IMR-90 (cell line): ENCODE data around the gene CCDC30. TPM values are rescaled to one million over a fixed set of nuclear protein-coding genes. Genes with fewer than 3 reads are reported as not detected.

ENCODE experiments used
- ATAC-seq: fragments of 200-7000 bp; cut with Tn5 transposase; 2 replicates; pipeline ENCODE4 v1.9.1; 2020; ENCODE audit warnings: low read depth, mild to moderate bottlenecking, moderate library complexity
- BruUV-seq: library from RNA; stranded (reverse); fragments of 400-500 nt; replicated peaks from 2 replicates; lab custom pipeline; 2021; lab: Mats Ljungman, UMichigan
- CTCF ChIA-PET: fragments of 300-600 bp; formaldehyde crosslinking; extraction: SDS; loops from one replicate; lab custom pipeline; 2021; ENCODE audit warnings: antibody characterized with exemption; lab: Yijun Ruan, JAX
- POLR2A ChIA-PET: fragments of 300-600 bp; sonication (Branson Sonifier 250); formaldehyde crosslinking; loops from one replicate; lab custom pipeline; 2022; ENCODE audit warnings: antibody characterized with exemption; ENCODE audit not compliant: unreplicated experiment; lab: Charles Lee
- DNase-seq: peaks from one replicate; pipeline ENCODE4 v3.0.0; 2013
- H2AFZ ChIP-seq: replicated peaks from 2 replicates; pipeline ENCODE3; 2013; ENCODE audit warnings: low read length, mild to moderate bottlenecking; ENCODE audit not compliant: poor library complexity
- H2AK5ac ChIP-seq: 2 replicates; pipeline ENCODE4 v1.6.1; 2013; ENCODE audit warnings: low read depth, low read length, inconsistent platforms
- H2AK9ac ChIP-seq: replicated peaks from 2 replicates; pipeline ENCODE3; 2013; ENCODE audit warnings: mild to moderate bottlenecking, low read depth, low read length, moderate library complexity; ENCODE audit not compliant: poor library complexity
- H2BK120ac ChIP-seq: 2 replicates; pipeline ENCODE4 v1.6.1; 2013; ENCODE audit warnings: low read depth, low read length, inconsistent platforms
- H2BK15ac ChIP-seq: 3 replicates; pipeline ENCODE4 v1.6.1; 2013; ENCODE audit warnings: low read depth, low read length, inconsistent platforms
- H2BK20ac ChIP-seq: 2 replicates; pipeline ENCODE4 v1.6.1; 2013; ENCODE audit warnings: low read depth, mild to moderate bottlenecking, inconsistent platforms, low read length, moderate library complexity
- H2BK5ac ChIP-seq: 2 replicates; pipeline ENCODE4 v1.6.1; 2013; ENCODE audit warnings: mild to moderate bottlenecking, low read depth, low read length, inconsistent platforms; ENCODE audit not compliant: poor library complexity, severe bottlenecking
- H3K14ac ChIP-seq: replicated peaks from 2 replicates; pipeline ENCODE4 v1.6.1; 2013; ENCODE audit warnings: low read depth, low read length, inconsistent platforms
- H3K18ac ChIP-seq: 2 replicates; pipeline ENCODE4 v1.6.1; 2013; ENCODE audit warnings: low read depth, low read length, control low read depth
- H3K23ac ChIP-seq: 2 replicates; pipeline ENCODE4 v1.6.1; 2013; ENCODE audit warnings: low read depth, low read length, inconsistent platforms
- H3K27ac ChIP-seq: 2 replicates; pipeline ENCODE4 v1.5.1; 2013; ENCODE audit warnings: mild to moderate bottlenecking, control low read depth, low read length; ENCODE audit not compliant: insufficient read depth
- H3K27me3 ChIP-seq: 2 replicates; pipeline ENCODE4 v1.6.1; 2013; ENCODE audit warnings: low read length; ENCODE audit not compliant: control insufficient read depth, insufficient read depth
- H3K36me3 ChIP-seq: 2 replicates; pipeline ENCODE4 v1.6.1; 2013; ENCODE audit warnings: low read length, mixed read lengths; ENCODE audit not compliant: control insufficient read depth, insufficient read depth
- H3K4ac ChIP-seq: 2 replicates; pipeline ENCODE4 v1.6.1; 2013; ENCODE audit warnings: low read depth, low read length, inconsistent platforms
- H3K4me1 ChIP-seq: 2 replicates; pipeline ENCODE4 v1.6.1; 2013; ENCODE audit warnings: low read length, mixed read lengths; ENCODE audit not compliant: control insufficient read depth, insufficient read depth
- H3K4me2 ChIP-seq: 2 replicates; pipeline ENCODE4 v1.6.1; 2013; ENCODE audit warnings: low read depth, mild to moderate bottlenecking, control low read depth, low read length, moderate library complexity
- H3K4me3 ChIP-seq: 2 replicates; pipeline ENCODE4 v1.5.1; 2013; ENCODE audit warnings: low read depth, mild to moderate bottlenecking, control low read depth, low read length, moderate library complexity; ENCODE audit not compliant: insufficient read depth
- H3K56ac ChIP-seq: 2 replicates; pipeline ENCODE4 v1.6.1; 2013; ENCODE audit warnings: low read length, inconsistent platforms; ENCODE audit not compliant: insufficient read depth; ENCODE audit errors: extremely low read depth
- H3K79me1 ChIP-seq, 2 experiments: 2 replicates each; pipeline ENCODE4 v1.6.1; 2013; ENCODE audit warnings: low read length in 2 of 2, inconsistent platforms in 1 of 2, low read depth in 1 of 2
- H3K9ac ChIP-seq: 2 replicates; pipeline ENCODE4 v1.6.1; 2013; ENCODE audit warnings: low read depth, low read length, control low read depth
- H3K9me1 ChIP-seq: 2 replicates; pipeline ENCODE4 v1.6.1; 2013; ENCODE audit warnings: low read length, inconsistent platforms; ENCODE audit not compliant: insufficient read depth
- H3K9me3 ChIP-seq: 2 replicates; pipeline ENCODE4 v1.6.1; 2013; ENCODE audit warnings: low read length; ENCODE audit not compliant: control insufficient read depth, insufficient read depth
- H4K20me1 ChIP-seq: 2 replicates; pipeline ENCODE4 v1.6.1; 2013; ENCODE audit warnings: low read length, inconsistent platforms; ENCODE audit not compliant: insufficient read depth
- H4K5ac ChIP-seq: 2 replicates; pipeline ENCODE4 v1.6.1; 2013; ENCODE audit warnings: mild to moderate bottlenecking, low read depth, low read length, control low read depth
- H4K8ac ChIP-seq, 2 experiments: 2 replicates each; pipeline ENCODE4 v1.6.1; 2013; ENCODE audit warnings: low read depth in 2 of 2, low read length in 2 of 2, control low read depth in 1 of 2, inconsistent platforms in 1 of 2
- H4K91ac ChIP-seq: 2 replicates; pipeline ENCODE4 v1.6.1; 2013; ENCODE audit warnings: low read depth, low read length, inconsistent platforms; ENCODE audit not compliant: insufficient read depth
- BHLHE40 ChIP-seq: fragments of 150-350 bp; IDR thresholded peaks from 2 replicates; pipeline ENCODE4 v1.6.1; 2016; ENCODE audit warnings: mild to moderate bottlenecking, low read depth, low read length
- CEBPB ChIP-seq: IDR thresholded peaks from 2 replicates; pipeline ENCODE4 v1.6.1; 2012; ENCODE audit warnings: low read depth, low read length, improper control_type of control experiment
- CTCF ChIP-seq: conservative IDR thresholded peaks from 2 replicates; pipeline ENCODE4 v1.5.1; 2012; ENCODE audit warnings: mild to moderate bottlenecking, low read depth, low read length, improper control_type of control experiment
- FOS ChIP-seq: fragments of 150-350 bp; IDR thresholded peaks from 2 replicates; pipeline ENCODE4 v1.6.1; 2016; ENCODE audit warnings: low read depth, low read length
- MAFK ChIP-seq: IDR thresholded peaks from 2 replicates; pipeline ENCODE4 v1.6.1; 2012; ENCODE audit warnings: low read depth, low read length, improper control_type of control experiment
- MAZ ChIP-seq: IDR thresholded peaks from 2 replicates; pipeline ENCODE4 v1.6.1; 2012; ENCODE audit warnings: low read depth, mild to moderate bottlenecking, low read length, improper control_type of control experiment, moderate library complexity, borderline replicate concordance
- NFE2L2 ChIP-seq: fragments of 150-350 bp; IDR thresholded peaks from 2 replicates; pipeline ENCODE4 v1.6.1; 2016; ENCODE audit warnings: low read depth, mild to moderate bottlenecking, low read length
- POLR2A ChIP-seq: IDR thresholded peaks from 2 replicates; pipeline ENCODE4 v1.6.1; 2012; ENCODE audit warnings: mild to moderate bottlenecking, low read depth, low read length
- RAD21 ChIP-seq: IDR thresholded peaks from 2 replicates; pipeline ENCODE4 v1.6.1; 2012; ENCODE audit warnings: low read length, improper control_type of control experiment
- RFX5 ChIP-seq: IDR thresholded peaks from 2 replicates; pipeline ENCODE4 v1.8.0; 2012; ENCODE audit warnings: low read depth, mild to moderate bottlenecking, low read length, moderate library complexity
- USF2 ChIP-seq: fragments of 150-350 bp; IDR thresholded peaks from 2 replicates; pipeline ENCODE4 v1.6.1; 2017; ENCODE audit warnings: mild to moderate bottlenecking, antibody characterized with exemption, low read length, low read depth
- WGBS, 2 experiments: methylation state at CpG; one replicate each; pipeline versions ENCODE4 v1.1.5 to v1.1.7; 2013; ENCODE audit warnings: missing lambda C conversion rate in 2 of 2; ENCODE audit not compliant: insufficient read length in 1 of 2; ENCODE audit errors: extremely low coverage in 2 of 2; 5-methylcytosine and 5-hydroxymethylcytosine counted together
- dilution Hi-C: fragments of 300-500 bp; cut with HindIII; formaldehyde crosslinking; loops from one replicate; pipeline ENCODE4 v1.14.3; 2018; ENCODE audit warnings: low sequenced_read_pairs; ENCODE audit not compliant: unreplicated experiment
- in situ Hi-C: fragments of 300-500 bp; cut with MboI; formaldehyde crosslinking; loops from 3 replicates; pipeline ENCODE4 v1.14.3; 2019; ENCODE audit warnings: low sequenced_read_pairs, inconsistent platforms, mixed read lengths
- intact Hi-C: fragments of 100-400 bp; cut with micrococcal nuclease; formaldehyde crosslinking; loops from 2 replicates; pipeline ENCODE4 v1.10.0; 2022
- polyA plus RNA-seq, 3 experiments: library from polyadenylated mRNA; depleted of rRNA; stranded (reverse); fragments of >200 nt; gene quantifications; 2 replicates each; pipeline ENCODE4 v1.2.3, GENCODE V29; 2012; ENCODE audit warnings: low replicate concordance in 1 of 3
- total RNA-seq: library from RNA; depleted of rRNA; stranded (reverse); fragments of >200 nt; gene quantifications from 2 replicates; pipeline ENCODE4 v1.2.3, GENCODE V29; 2012

Gene CCDC30
- total and polyA plus RNA-seq, 2 of the 4 experiments (the other 2 are of a cell fraction) = 0.14 to 0.18 TPM

- no peak overlapping the region for H3K23ac ChIP-seq
- H3K79me1 ChIP-seq = no peaks in the 10 kb centered on the region
- H3K27ac ChIP-seq = no peak overlapping the region
- BruUV-seq = no TSS peak
- H3K4me2 ChIP-seq = peak overlapping the region; percentile 56; the same call in 1 of the 2 replicates
- H3K36me3 ChIP-seq = no peaks in the 10 kb centered on the region
- no peak overlapping the region for H2BK20ac ChIP-seq
- no peak overlapping the region for H3K56ac ChIP-seq
- no peaks in the 10 kb centered on the region for H3K27me3 ChIP-seq
- ChIA-PET CTCF (interaction anchor here (0.7 to 1.0 kb wide), 2 partner anchors 9 to 207 kb away, joined by 3 read pairs; no protein-coding TSS in a partner anchor), POLR2A (no interaction called here)
- TF ChIP-seq BHLHE40 (no peak), NFE2L2 (peak; percentile 94), CEBPB (0 out of 2 replicates have a peak, but pooled peaks have one; percentile 15), MAFK (peak; percentile 55), CTCF (no peak), USF2 (no peak), RAD21 (0 out of 2 replicates have a peak, but pooled peaks have one; percentile 12), RFX5 (no peak), FOS (peak; percentile 62; the same call in 1 of the 2 replicates), MAZ (no peak), POLR2A (no peak)
- H3K14ac ChIP-seq = no peak overlapping the region
- H4K8ac ChIP-seq = no peak overlapping the region
- H2AFZ ChIP-seq = no peak overlapping the region
- H3K4me1 ChIP-seq = no peaks in the 10 kb centered on the region
- no peak overlapping the region for H3K9ac ChIP-seq
- H2AK5ac ChIP-seq = no peak overlapping the region
- no CpG with 5 or more reads among the region's 2 CpGs for WGBS, 2 experiments
- H3K4ac ChIP-seq = no peak overlapping the region
- H3K4me3 ChIP-seq = no peak overlapping the region
- ATAC-seq (peak; percentile 99), DNase-seq (peak; percentile 95)
- no peak overlapping the region for H2BK15ac ChIP-seq
- H3K9me1 ChIP-seq = no peaks in the 10 kb centered on the region
- H2AK9ac ChIP-seq = no peak overlapping the region
- H4K91ac ChIP-seq = no peak overlapping the region
- intact Hi-C loops (no loop called here), dilution Hi-C loops (no loop called here), in situ Hi-C loops (no loop called here)
- no peak overlapping the region for H4K5ac ChIP-seq
- H3K9me3 ChIP-seq = no peaks in the 10 kb centered on the region
- no peak overlapping the region for H2BK5ac ChIP-seq
- no peak overlapping the region for H3K18ac ChIP-seq
- no peak overlapping the region for H2BK120ac ChIP-seq
- no peaks in the 10 kb centered on the region for H4K20me1 ChIP-seq
Measured at GRCh38 chr1:42484382-42484781, 21.3 kb downstream of the CCDC30 start.
